T-cell (primary cell): ENCODE data around the gene HMGCLL1. TPM values are rescaled to one million over a fixed set of nuclear protein-coding genes. Genes with fewer than 3 reads are reported as not detected.

Source experiments
- ATAC-seq, 4 experiments: fragments of 200-7000 bp in 3 of 4; fragments of 150-1000 bp in 1 of 4; cut with Tn5 transposase; replicated peaks in 1 of 4; 1 replicate in 3 of 4; 2 replicates in 1 of 4; pipeline ENCODE4 v1.10.0; 2021; ENCODE audit warnings: moderate library complexity in 3 of 4, mild to moderate bottlenecking in 2 of 4, moderate number of reproducible peaks in 1 of 4
- CTCF ChIA-PET, 2 donors: fragments of 300-600 bp; sonication (Branson Sonifier 250); formaldehyde crosslinking; loops; one replicate each; lab custom pipeline; 2022; ENCODE audit warnings: antibody characterized with exemption in 2 of 2; lab: Charles Lee
- POLR2A ChIA-PET, 2 donors: fragments of 300-600 bp; sonication (Branson Sonifier 250); formaldehyde crosslinking; loops; one replicate each; lab custom pipeline; 2022; ENCODE audit warnings: antibody characterized with exemption in 2 of 2; lab: Charles Lee
- DNase-seq, 35 experiments: peaks; one replicate each; pipeline versions ENCODE4 v3.0.0 to v3.0.0-alpha.2; 2013 to 2023
- H3K27ac ChIP-seq: one replicate; pipeline ENCODE4 v1.5.1; 2013; ENCODE audit warnings: low read length
- H3K27me3 ChIP-seq, 2 experiments: replicated peaks in 1 of 2; 1 replicate in 1 of 2; 2 replicates in 1 of 2; pipeline versions ENCODE4 v1.6.1 to v1.7.0; 2013; ENCODE audit warnings: low read length in 1 of 2, mixed read lengths in 1 of 2; ENCODE audit not compliant: control insufficient read depth in 2 of 2, insufficient read depth in 2 of 2; ENCODE audit errors: extremely low read depth in 1 of 2
- H3K36me3 ChIP-seq, 2 donors: 1 replicate in 1 of 2; 2 replicates in 1 of 2; pipeline versions ENCODE4 v1.6.1 to v1.7.0; 2013; ENCODE audit warnings: low read length in 1 of 2; ENCODE audit not compliant: control insufficient read depth in 2 of 2, insufficient read depth in 1 of 2; ENCODE audit errors: extremely low read depth in 1 of 2
- H3K4me1 ChIP-seq, 2 experiments: 1 replicate in 1 of 2; 2 replicates in 1 of 2; pipeline versions ENCODE4 v1.6.1 to v1.7.0; 2013; ENCODE audit warnings: low read length in 2 of 2, mixed read lengths in 1 of 2; ENCODE audit not compliant: insufficient read depth in 2 of 2, control insufficient read depth in 1 of 2; ENCODE audit errors: extremely low read depth in 1 of 2
- H3K4me3 ChIP-seq, 2 donors: 1 replicate in 1 of 2; 2 replicates in 1 of 2; pipeline versions ENCODE4 v1.5.1 to v1.7.0; 2013; ENCODE audit warnings: mild to moderate bottlenecking in 2 of 2, low read length in 1 of 2, moderate library complexity in 1 of 2; ENCODE audit not compliant: control insufficient read depth in 1 of 2; ENCODE audit errors: extremely low read depth in 1 of 2
- H3K9me3 ChIP-seq: 2 replicates; pipeline ENCODE4 v1.7.0; 2013
- H3K27ac Mint-ChIP-seq, 2 donors: one replicate each; pipeline ENCODE4 v1.8.0; 2020 to 2021; ENCODE audit warnings: mild to moderate bottlenecking in 2 of 2, mixed read lengths in 2 of 2
- H3K27me3 Mint-ChIP-seq, 2 donors: one replicate each; pipeline ENCODE4 v1.8.0; 2021 to 2022; ENCODE audit warnings: mixed read lengths in 2 of 2
- H3K36me3 Mint-ChIP-seq: one replicate; pipeline ENCODE4 v1.8.0; 2021; ENCODE audit warnings: mixed read lengths
- H3K4me1 Mint-ChIP-seq, 3 donors: one replicate each; pipeline ENCODE4 v1.8.0; 2020 to 2022; ENCODE audit warnings: mixed read lengths in 3 of 3, mild to moderate bottlenecking in 1 of 3
- H3K4me3 Mint-ChIP-seq, 3 donors: one replicate each; pipeline ENCODE4 v1.8.0; 2020 to 2022; ENCODE audit warnings: mild to moderate bottlenecking in 3 of 3, mixed read lengths in 3 of 3, moderate library complexity in 3 of 3
- H3K9me3 Mint-ChIP-seq, 3 donors: one replicate each; pipeline ENCODE4 v1.8.0; 2020 to 2022; ENCODE audit warnings: mixed read lengths in 3 of 3
- WGBS: methylation state at CpG from one replicate; pipeline ENCODE4 v1.1.5; 2013; ENCODE audit warnings: missing lambda C conversion rate; ENCODE audit not compliant: insufficient coverage; 5-methylcytosine and 5-hydroxymethylcytosine counted together
- total RNA-seq, 35 experiments: library from RNA in 6 of 35; stranded (reverse) in 6 of 35; fragments of 120-200 nt in 1 of 35; gene quantifications; one replicate each; pipeline versions ENCODE4 v1.2.1 to v1.2.4 and lab custom pipeline; 2013 to 2026

HMGCLL1 gene
- total RNA-seq, 5 donors from 2014 or later (not counting 1 experiment from before 2014, with no cell fraction given), result not detected

DNA sequence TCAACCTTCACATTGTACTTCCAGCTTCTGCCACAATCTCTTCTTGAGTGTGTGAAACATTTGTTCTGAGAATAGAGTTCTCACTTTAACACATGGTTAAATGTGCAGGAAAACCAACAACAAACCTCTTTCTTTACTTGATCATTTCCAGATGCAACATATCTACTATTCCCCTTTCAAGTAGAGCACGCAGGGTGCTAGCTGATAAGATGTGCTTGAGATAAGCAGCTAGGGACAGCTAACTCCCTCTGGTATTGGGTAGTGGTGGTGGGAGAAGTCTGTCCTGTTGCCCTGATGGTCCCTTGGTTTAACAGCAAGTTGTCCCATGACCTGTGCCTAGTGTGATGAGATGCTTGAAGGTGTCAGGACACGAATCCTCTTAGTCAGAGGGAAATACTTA, 15.4 kb upstream of the HMGCLL1 start:
- no CpG with 5 or more reads among the region's 2 CpGs for WGBS
- H3K36me3 Mint-ChIP-seq, result no peaks in the 10 kb centered on the region
- H3K4me1 Mint-ChIP-seq, result no peaks in the 10 kb centered on the region

DNA sequence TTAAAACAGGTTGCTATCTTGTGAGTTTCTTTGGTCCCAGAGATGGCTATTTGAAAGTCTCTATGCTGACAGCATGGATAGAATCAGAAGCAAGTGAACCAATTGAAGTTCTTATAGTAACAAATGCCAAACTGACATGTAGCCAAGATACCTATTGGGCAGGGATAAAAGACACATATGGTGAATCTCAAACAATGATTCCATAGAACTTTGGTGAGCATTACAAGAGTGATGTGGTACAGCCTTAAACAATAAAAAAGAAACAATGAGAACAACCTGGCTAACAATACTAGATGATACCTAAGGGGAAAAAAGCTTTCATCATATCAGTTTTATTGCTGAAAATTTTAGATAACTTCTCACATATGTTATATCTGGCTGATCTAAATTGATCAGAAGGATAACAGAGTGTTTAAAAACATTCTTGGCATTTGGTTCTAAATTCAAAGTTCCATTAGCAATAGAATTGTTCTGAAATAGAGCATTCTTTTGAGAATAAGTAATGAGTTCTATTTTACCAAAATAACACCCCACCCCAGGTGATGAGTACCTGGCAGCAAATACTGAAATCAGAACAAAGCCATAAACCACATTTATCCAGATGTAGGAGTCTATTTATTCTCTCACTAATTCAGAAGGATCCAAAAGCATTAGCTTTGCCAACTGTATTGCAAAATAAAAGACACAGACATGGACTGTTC, 5.8 kb upstream of the HMGCLL1 start:
- ATAC-seq (no peak), DNase-seq (no peak)
- Mint-ChIP-seq H3K4me1 (no peaks in the 10 kb centered on the region), H3K36me3 (no peaks in the 10 kb centered on the region), H3K4me3 (no peak overlapping the region), H3K27ac (no peak overlapping the region), H3K9me3 (peaks cover 6 to 30% (median 21%) of the 10 kb centered on the region in 3 donors), H3K27me3 (no peaks in the 10 kb centered on the region)
- H3K36me3 ChIP-seq, result no peaks in the 10 kb centered on the region
- H3K27me3 ChIP-seq, result peaks cover 0 to 2% of the 10 kb centered on the region in 2 experiments
- H3K4me3 ChIP-seq, result no peak overlapping the region
- no peaks in the 10 kb centered on the region for H3K9me3 ChIP-seq
- H3K4me1 ChIP-seq, result no peaks in the 10 kb centered on the region
- CTCF ChIA-PET, result no interaction called here
- POLR2A ChIA-PET, result no interaction called here
- H3K27ac ChIP-seq, result no peak overlapping the region

More for the DNA sequence above, 15.4 kb upstream of the HMGCLL1 start:
- H3K4me1 ChIP-seq, result no peaks in the 10 kb centered on the region
- no peak overlapping the region for H3K4me3 ChIP-seq
- DNase-seq (no peak), ATAC-seq (no peak)
- H3K27ac Mint-ChIP-seq, result no peak overlapping the region
- H3K9me3 Mint-ChIP-seq, result peaks cover 4 to 22% (median 4%) of the 10 kb centered on the region in 3 donors
- H3K9me3 ChIP-seq, result no peaks in the 10 kb centered on the region
- ChIA-PET POLR2A (no interaction called here), CTCF (no interaction called here)
- no peaks in the 10 kb centered on the region for H3K27me3 Mint-ChIP-seq
- H3K4me3 Mint-ChIP-seq, result no peak overlapping the region
- H3K27ac ChIP-seq, result no peak overlapping the region
- H3K27me3 ChIP-seq, result no peaks in the 10 kb centered on the region
- no peaks in the 10 kb centered on the region for H3K36me3 ChIP-seq

DNA sequence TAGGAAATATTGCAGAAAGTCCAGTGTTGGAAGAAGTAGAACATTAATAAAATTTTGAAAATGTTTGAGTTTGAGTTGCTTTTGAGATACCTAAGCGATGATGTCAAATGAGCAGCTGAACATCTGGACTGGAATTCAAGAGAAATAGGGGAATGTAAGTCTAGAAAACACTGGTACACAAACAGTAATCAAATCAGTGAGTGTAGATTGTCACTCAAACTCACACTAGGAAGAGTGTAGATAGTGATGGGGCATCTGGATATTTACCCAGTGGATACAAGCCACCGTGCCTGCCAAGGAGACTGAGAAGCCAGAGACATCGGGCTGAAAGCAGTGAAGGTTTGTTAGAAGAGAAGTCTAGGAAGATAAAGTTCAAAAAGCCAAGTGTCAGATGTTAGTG, 2.2 kb downstream of the HMGCLL1 start:
- peaks cover 16 to 23% (median 21%) of the 10 kb centered on the region in 3 donors for H3K9me3 Mint-ChIP-seq
- POLR2A ChIA-PET, result no interaction called here

DNA sequence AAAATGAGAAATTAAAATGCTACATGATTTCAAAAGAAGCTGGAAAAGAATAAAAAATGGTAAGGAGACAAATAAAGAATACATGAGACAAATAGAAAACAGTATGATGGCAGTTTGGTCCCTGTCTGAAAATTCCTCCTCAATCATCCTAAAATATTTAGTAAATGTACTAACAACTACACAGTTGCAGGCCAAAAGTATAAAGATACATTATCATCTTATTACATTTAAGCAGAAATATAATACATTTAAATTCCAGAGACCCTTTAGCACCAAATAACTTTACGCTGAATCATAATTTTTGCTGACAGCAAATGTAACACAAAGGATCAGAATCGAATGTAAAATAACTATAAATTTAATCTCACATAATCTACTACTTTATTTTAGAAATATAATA, 4.4 kb downstream of the HMGCLL1 start:
- no peak overlapping the region for H3K4me3 ChIP-seq
- CTCF ChIA-PET, result no interaction called here
- peaks cover 0 to 5% of the 10 kb centered on the region in 2 experiments for H3K27me3 ChIP-seq
- no peak overlapping the region for H3K4me3 Mint-ChIP-seq
- H3K27me3 Mint-ChIP-seq, result peaks cover 0 to 4% of the 10 kb centered on the region in 2 donors
- no CpG with 5 or more reads among the region's 2 CpGs for WGBS
- H3K4me1 Mint-ChIP-seq, result no peaks in the 10 kb centered on the region
- H3K36me3 ChIP-seq, result no peaks in the 10 kb centered on the region
- no peaks in the 10 kb centered on the region for H3K9me3 ChIP-seq
- DNase-seq, result no peak
- H3K9me3 Mint-ChIP-seq, result peaks cover 17 to 23% (median 19%) of the 10 kb centered on the region in 3 donors
- H3K27ac Mint-ChIP-seq, result no peak overlapping the region
- no peaks in the 10 kb centered on the region for H3K4me1 ChIP-seq
- no peak for ATAC-seq
- no peak overlapping the region for H3K27ac ChIP-seq
- POLR2A ChIA-PET, result no interaction called here
- H3K36me3 Mint-ChIP-seq, result no peaks in the 10 kb centered on the region

More for the DNA sequence above, 2.2 kb downstream of the HMGCLL1 start:
- WGBS, result 78% methylated on average over 3 of the region's 3 CpGs
- no peaks in the 10 kb centered on the region for H3K4me1 Mint-ChIP-seq
- no peaks in the 10 kb centered on the region for H3K36me3 Mint-ChIP-seq
- H3K4me3 Mint-ChIP-seq, result no peak overlapping the region
- DNase-seq (no peak), ATAC-seq (no peak)
- Histone ChIP-seq H3K9me3 (no peaks in the 10 kb centered on the region), H3K27me3 (peaks cover 2 to 5% of the 10 kb centered on the region in 2 experiments), H3K4me3 (no peak overlapping the region), H3K27ac (no peak overlapping the region), H3K4me1 (no peaks in the 10 kb centered on the region), H3K36me3 (no peaks in the 10 kb centered on the region)
- CTCF ChIA-PET, result no interaction called here
- H3K27ac Mint-ChIP-seq, result no peak overlapping the region
- peaks cover 0 to 4% of the 10 kb centered on the region in 2 donors for H3K27me3 Mint-ChIP-seq

DNA sequence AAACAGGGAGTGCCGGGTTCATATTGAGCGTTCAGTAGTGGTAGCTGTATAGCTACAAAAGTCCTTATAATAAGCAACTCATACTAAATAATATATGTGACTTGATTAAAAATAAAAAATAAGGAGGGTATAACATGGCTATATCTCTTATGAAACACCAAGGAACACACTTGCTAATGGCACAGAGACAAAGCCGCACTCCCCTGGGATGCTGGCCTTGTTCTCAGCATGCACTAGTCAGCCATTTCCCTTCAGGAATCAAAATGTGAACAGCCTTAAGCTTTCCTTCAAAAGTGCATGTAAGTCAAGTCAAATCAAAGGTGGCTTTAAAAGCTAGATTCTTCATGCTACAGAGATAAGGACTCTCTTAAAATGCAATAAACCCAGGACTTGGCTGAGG, 9.4 kb downstream of the HMGCLL1 start:
- Mint-ChIP-seq H3K9me3 (peaks cover 12 to 20% (median 13%) of the 10 kb centered on the region in 3 donors), H3K4me1 (no peaks in the 10 kb centered on the region), H3K27me3 (no peaks in the 10 kb centered on the region), H3K36me3 (no peaks in the 10 kb centered on the region), H3K4me3 (no peak overlapping the region), H3K27ac (no peak overlapping the region)
- H3K27ac ChIP-seq, result no peak overlapping the region
- WGBS, result 100% methylated on average over 1 of the region's 3 CpGs
- no peaks in the 10 kb centered on the region for H3K9me3 ChIP-seq
- DNase-seq (no peak), ATAC-seq (no peak)
- H3K36me3 ChIP-seq, result no peaks in the 10 kb centered on the region
- H3K4me3 ChIP-seq, result no peak overlapping the region
- POLR2A ChIA-PET, result no interaction called here
- CTCF ChIA-PET, result no interaction called here
- no peaks in the 10 kb centered on the region for H3K4me1 ChIP-seq
- H3K27me3 ChIP-seq, result no peaks in the 10 kb centered on the region

DNA sequence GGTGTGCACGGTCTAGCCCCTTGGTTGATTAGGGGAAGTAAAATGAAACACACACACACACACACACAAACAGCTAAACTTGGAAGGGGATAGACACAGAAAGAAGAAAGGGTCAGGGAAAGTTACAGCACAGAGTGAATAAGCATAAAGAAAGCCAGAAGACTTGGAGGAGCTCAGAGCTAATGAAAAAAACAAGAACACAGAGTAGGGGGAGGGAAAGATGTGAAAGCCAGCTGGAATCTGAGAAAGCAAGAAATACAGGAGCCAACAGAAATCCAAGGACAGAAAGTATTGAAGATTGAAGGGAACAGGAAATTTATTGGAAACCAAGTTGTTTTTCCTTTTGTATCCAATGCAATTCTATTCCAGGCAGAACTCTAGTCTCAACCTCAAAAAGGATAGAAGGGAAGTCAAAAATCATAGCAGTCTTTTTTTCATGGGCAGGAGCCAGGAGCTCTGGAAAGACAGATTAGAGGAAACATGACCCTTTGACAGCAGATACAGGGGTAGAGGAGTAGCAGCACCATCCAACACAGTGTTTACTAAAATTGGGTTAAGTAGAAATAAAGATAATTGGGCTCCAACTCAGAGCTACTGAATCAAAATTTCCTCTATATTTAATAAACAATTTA, 10.1 kb downstream of the HMGCLL1 start:
- H3K36me3 ChIP-seq, result no peaks in the 10 kb centered on the region
- POLR2A ChIA-PET, result no interaction called here
- H3K27ac ChIP-seq, result no peak overlapping the region
- WGBS, result no CpG with 5 or more reads among the region's 1 CpG
- CTCF ChIA-PET, result no interaction called here
- no peaks in the 10 kb centered on the region for H3K9me3 ChIP-seq
- Mint-ChIP-seq H3K27me3 (no peaks in the 10 kb centered on the region), H3K4me1 (no peaks in the 10 kb centered on the region), H3K4me3 (no peak overlapping the region), H3K27ac (no peak overlapping the region), H3K36me3 (no peaks in the 10 kb centered on the region), H3K9me3 (peaks cover 12 to 20% (median 17%) of the 10 kb centered on the region in 3 donors)
- DNase-seq (no peak), ATAC-seq (no peak)
- no peaks in the 10 kb centered on the region for H3K4me1 ChIP-seq
- no peak overlapping the region for H3K4me3 ChIP-seq
- H3K27me3 ChIP-seq, result no peaks in the 10 kb centered on the region
